Hematopoietic multipotent progenitor cell treated with erythropoietin and hydrocortisone succinate and interleukin-3 and kit ligand, for 6 days (in vitro differentiated cells): ENCODE measurements around the gene ELP4.

Source experiments
- DNase-seq: peaks from one replicate; pipeline ENCODE4 v3.0.0-alpha.2; 2015

Gene ELP4

GRCh38 chr11:31827455-31828206 lies 318.1 kb downstream of the ELP4 start:
- no peak for DNase-seq

- DNase-seq, result no peak
These were observed 318.6 kb downstream of the ELP4 start for GRCh38 chr11:31828217-31828616.

GRCh38 chr11:31830406-31830805 lies 320.8 kb downstream of the ELP4 start:
- no peak for DNase-seq

GRCh38 chr11:31834237-31834636 lies 324.7 kb downstream of the ELP4 start:
- no peak for DNase-seq
